KMS-11 (cell line): ENCODE measurements around the gene KAZN.

Experiments
- H2AFZ ChIP-seq: fragments of 200-600 bp; sonication (generic); 2 replicates; pipeline ENCODE4 v1.6.1; 2016; ENCODE audit warnings: antibody characterized with exemption, mixed run types, low read depth
- H3K27ac ChIP-seq: fragments of 200-600 bp; sonication (generic); 2 replicates; pipeline ENCODE4 v1.6.1; 2016; ENCODE audit warnings: mild to moderate bottlenecking, mixed run types
- H3K27me3 ChIP-seq: fragments of 200-600 bp; sonication (generic); 2 replicates; pipeline ENCODE4 v1.6.1; 2017; ENCODE audit warnings: mild to moderate bottlenecking, low read depth, mixed run types, moderate library complexity; ENCODE audit not compliant: insufficient read depth
- H3K36me3 ChIP-seq: fragments of 200-600 bp; sonication (generic); 2 replicates; pipeline ENCODE4 v1.6.1; 2017; ENCODE audit warnings: mild to moderate bottlenecking, mixed run types; ENCODE audit not compliant: insufficient read depth
- H3K4me1 ChIP-seq: fragments of 200-600 bp; sonication (generic); 2 replicates; pipeline ENCODE4 v1.6.1; 2016; ENCODE audit warnings: mild to moderate bottlenecking, low read depth, mixed run types; ENCODE audit not compliant: poor library complexity, severe bottlenecking
- H3K4me2 ChIP-seq: fragments of 200-600 bp; sonication (generic); 2 replicates; pipeline ENCODE4 v1.7.0; 2016; ENCODE audit warnings: mild to moderate bottlenecking, mixed run types
- H3K4me3 ChIP-seq: fragments of 200-600 bp; sonication (generic); IDR thresholded peaks from 2 replicates; pipeline ENCODE4 v1.6.1; 2017; ENCODE audit warnings: low read depth, low read length, mixed read lengths; ENCODE audit not compliant: insufficient read depth
- H3K79me2 ChIP-seq: fragments of 200-600 bp; sonication (generic); 2 replicates; pipeline ENCODE4 v1.6.1; 2016; ENCODE audit warnings: low read depth, mixed run types; ENCODE audit not compliant: insufficient read depth
- H3K9ac ChIP-seq: fragments of 200-600 bp; sonication (generic); 2 replicates; pipeline ENCODE4 v1.6.1; 2016; ENCODE audit warnings: mild to moderate bottlenecking, mixed run types
- H4K20me1 ChIP-seq: fragments of 200-600 bp; sonication (generic); 2 replicates; pipeline ENCODE4 v1.6.1; 2016; ENCODE audit warnings: mild to moderate bottlenecking, mixed run types; ENCODE audit not compliant: insufficient read depth
- CTCF ChIP-seq: fragments of 200-600 bp; sonication (generic); conservative IDR thresholded peaks from 2 replicates; pipeline ENCODE4 v1.6.1; 2017; ENCODE audit warnings: low read depth, mild to moderate bottlenecking, antibody characterized with exemption, low read length, moderate library complexity, mixed read lengths

KAZN gene

DNA sequence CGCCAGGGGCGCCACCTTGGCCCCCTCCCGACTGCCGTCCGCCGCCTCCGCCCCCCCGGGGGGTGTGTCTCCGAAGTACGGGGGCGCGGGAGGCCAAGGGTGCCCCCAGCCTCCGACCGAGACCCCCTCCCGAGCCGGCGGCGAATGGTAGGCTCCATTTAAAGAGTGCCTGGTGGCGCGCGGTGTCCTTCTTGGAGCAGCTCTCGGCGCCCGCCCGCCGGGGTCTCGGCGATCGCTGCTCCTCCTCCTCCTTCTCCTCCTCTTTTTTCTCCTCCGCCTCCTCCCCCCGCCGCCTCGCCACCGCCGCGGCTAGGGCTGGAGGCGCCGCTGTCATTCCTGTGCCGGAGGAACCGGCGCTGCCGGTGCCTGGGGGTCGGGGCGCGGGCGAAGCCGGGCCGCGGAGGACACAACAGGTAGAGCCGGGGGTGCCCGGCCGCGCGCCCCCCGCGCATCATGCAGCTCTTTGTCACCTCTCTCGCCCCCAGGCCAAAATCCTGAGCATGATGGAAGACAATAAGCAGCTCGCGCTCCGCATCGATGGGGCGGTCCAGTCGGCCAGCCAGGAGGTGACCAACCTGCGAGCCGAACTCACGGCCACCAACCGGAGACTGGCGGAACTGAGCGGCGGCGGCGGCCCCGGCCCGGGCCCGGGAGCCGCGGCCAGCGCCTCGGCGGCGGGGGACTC is at the start of gene KAZN:
Gene KAZN (plus strand): TSS at position 188 of the 685 bp plus-strand sequence.
- no peaks in the 10 kb centered on the region for H3K27me3 ChIP-seq
- H3K27ac ChIP-seq = no peak within 1 kb of the TSS
- H3K36me3 ChIP-seq = no peaks in the 10 kb centered on the region
- no peaks in the 10 kb centered on the region for H3K79me2 ChIP-seq
- no peak for TF ChIP-seq CTCF
- no peak within 1 kb of the TSS for H3K4me2 ChIP-seq
- no peaks in the 10 kb centered on the region for H4K20me1 ChIP-seq
- H2AFZ ChIP-seq = no peak within 1 kb of the TSS
- no peaks in the 10 kb centered on the region for H3K4me1 ChIP-seq
- H3K4me3 ChIP-seq = no peak within 1 kb of the TSS
- no peak within 1 kb of the TSS for H3K9ac ChIP-seq

- H3K36me3 ChIP-seq = no peaks in the 10 kb centered on the region
Measured at GRCh38 chr1:14549897-14550620, 48.4 kb upstream of the KAZN start.

DNA sequence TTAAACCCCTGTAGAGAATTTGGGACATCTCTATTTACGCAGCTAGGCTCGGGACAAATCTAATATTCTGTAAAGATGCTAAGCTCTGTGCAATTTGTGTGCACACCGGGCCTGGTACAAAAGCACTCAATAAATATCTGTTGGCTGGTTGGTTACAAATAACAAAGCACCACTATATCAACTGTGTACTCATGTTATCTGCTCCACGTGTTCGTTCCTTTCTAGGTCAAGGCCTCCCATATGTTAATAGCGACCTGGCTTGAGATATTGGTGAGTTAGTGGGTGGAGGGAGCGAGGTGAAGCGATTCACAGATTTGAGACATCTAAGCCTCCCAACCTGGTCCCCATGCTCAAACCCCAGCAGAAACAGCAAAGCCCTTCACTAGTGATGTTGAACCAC is 47.1 kb upstream of the KAZN start:
- Histone ChIP-seq H3K4me3 (no peak overlapping the region), H3K36me3 (no peaks in the 10 kb centered on the region), H3K79me2 (no peaks in the 10 kb centered on the region), H3K4me2 (no peak overlapping the region), H3K27ac (no peak overlapping the region), H2AFZ (no peak overlapping the region), H3K9ac (no peak overlapping the region), H3K4me1 (no peaks in the 10 kb centered on the region), H4K20me1 (no peaks in the 10 kb centered on the region), H3K27me3 (peaks cover 5% of the 10 kb centered on the region; the same call in 1 of the 2 replicates)
- TF ChIP-seq CTCF = no peak

More at GRCh38 chr1:14549897-14550620, 48.4 kb upstream of the KAZN start:
- Histone ChIP-seq H3K27ac (no peak overlapping the region), H3K27me3 (peaks cover 5% of the 10 kb centered on the region; the same call in 1 of the 2 replicates), H3K4me1 (no peaks in the 10 kb centered on the region), H2AFZ (no peak overlapping the region), H3K4me3 (no peak overlapping the region), H3K9ac (no peak overlapping the region), H3K4me2 (no peak overlapping the region), H4K20me1 (no peaks in the 10 kb centered on the region), H3K79me2 (no peaks in the 10 kb centered on the region)
- TF ChIP-seq CTCF = no peak

GRCh38 chr1:14552246-14552965 is 46.1 kb upstream of the KAZN start:
- no peak overlapping the region for H3K4me3 ChIP-seq
- no peaks in the 10 kb centered on the region for H3K36me3 ChIP-seq
- no peak overlapping the region for H3K27ac ChIP-seq

More at GRCh38 chr1:14552246-14552965, 46.1 kb upstream of the KAZN start:
- Histone ChIP-seq H3K4me1 (no peaks in the 10 kb centered on the region), H2AFZ (no peak overlapping the region), H3K27me3 (peaks cover 5% of the 10 kb centered on the region; the same call in 1 of the 2 replicates), H3K9ac (no peak overlapping the region), H4K20me1 (no peaks in the 10 kb centered on the region), H3K79me2 (no peaks in the 10 kb centered on the region), H3K4me2 (no peak overlapping the region)
- TF ChIP-seq CTCF = no peak
